ENCODE data around the gene OR2T34. TPM values are rescaled to one million over a fixed set of nuclear protein-coding genes. Genes with fewer than 3 reads are reported as not detected.

OR2T34 gene
- total RNA-seq, 1 donor from 2014 or later, result not detected

GRCh38 chr1:248611883-248612414 is 37.4 kb upstream of the OR2T34 start:
- intact Hi-C loops (cut with micrococcal nuclease), result no loop called here
- DNase-seq, result no peak
- H3K9me3 ChIP-seq (replicated peaks), result no peaks in the 10 kb centered on the region
- no peak overlapping the region for H3K27ac ChIP-seq (replicated peaks)
- H3K27me3 ChIP-seq (ENCODE audit: low read depth), result peaks cover 6% of the 10 kb centered on the region
- H3K4me3 ChIP-seq, result no peak overlapping the region
- no peaks in the 10 kb centered on the region for H3K36me3 ChIP-seq
- H3K4me1 ChIP-seq, result no peaks in the 10 kb centered on the region
- TF ChIP-seq CTCF (IDR thresholded peaks at IDR 0.05; ENCODE audit: borderline replicate concordance), result no peak

GRCh38 chr1:248610301-248610700 is 35.7 kb upstream of the OR2T34 start:
- no peak for DNase-seq
- no peaks in the 10 kb centered on the region for H3K4me1 ChIP-seq
- H3K36me3 ChIP-seq, result no peaks in the 10 kb centered on the region
- H3K27ac ChIP-seq (replicated peaks), result no peak overlapping the region
- H3K27me3 ChIP-seq (ENCODE audit: low read depth), result peaks cover 6% of the 10 kb centered on the region
- H3K9me3 ChIP-seq (replicated peaks), result no peaks in the 10 kb centered on the region
- H3K4me3 ChIP-seq, result no peak overlapping the region
- TF ChIP-seq CTCF (IDR thresholded peaks at IDR 0.05; ENCODE audit: borderline replicate concordance), result no peak
- intact Hi-C loops (cut with micrococcal nuclease), result no loop called here

- no peak for TF ChIP-seq CTCF (IDR thresholded peaks at IDR 0.05; ENCODE audit: borderline replicate concordance)
- intact Hi-C loops (cut with micrococcal nuclease), result no loop called here
- no peak for DNase-seq
- Histone ChIP-seq H3K27ac (replicated peaks) (no peak overlapping the region), H3K4me3 (no peak overlapping the region), H3K36me3 (no peaks in the 10 kb centered on the region), H3K27me3 (ENCODE audit: low read depth) (peaks cover 5% of the 10 kb centered on the region), H3K9me3 (replicated peaks) (peaks cover 7% of the 10 kb centered on the region), H3K4me1 (no peaks in the 10 kb centered on the region)
Measured at GRCh38 chr1:248599396-248599795, 24.8 kb upstream of the OR2T34 start.

GRCh38 chr1:248597589-248597988 is 23.0 kb upstream of the OR2T34 start, which contains the start of gene OR2T10:
Gene OR2T10 (minus strand): TSS chr1:248597700. CDS start chr1:248593768, 3,932 bp downstream.
- H3K27ac ChIP-seq (replicated peaks), result no peak within 1 kb of the TSS
- H3K36me3 ChIP-seq, result no peaks in the 10 kb centered on the region
- H3K9me3 ChIP-seq (replicated peaks), result no peaks in the 10 kb centered on the region
- H3K4me3 ChIP-seq, result no peak within 1 kb of the TSS
- no peaks in the 10 kb centered on the region for H3K4me1 ChIP-seq
- H3K27me3 ChIP-seq (ENCODE audit: low read depth), result peaks cover 5% of the 10 kb centered on the region
- DNase-seq, result no peak
- intact Hi-C loops (cut with micrococcal nuclease), result no loop called here
- TF ChIP-seq CTCF (IDR thresholded peaks at IDR 0.05; ENCODE audit: borderline replicate concordance), result no peak

GRCh38 chr1:248596615-248597014 is 22.1 kb upstream of the OR2T34 start:
- intact Hi-C loops (cut with micrococcal nuclease), result no loop called here
- Histone ChIP-seq H3K4me1 (no peaks in the 10 kb centered on the region), H3K4me3 (no peak overlapping the region), H3K9me3 (replicated peaks) (no peaks in the 10 kb centered on the region), H3K36me3 (no peaks in the 10 kb centered on the region), H3K27me3 (ENCODE audit: low read depth) (peaks cover 5% of the 10 kb centered on the region), H3K27ac (replicated peaks) (no peak overlapping the region)
- DNase-seq, result no peak
- no peak for TF ChIP-seq CTCF (IDR thresholded peaks at IDR 0.05; ENCODE audit: borderline replicate concordance)
